MM.1S (cell line): ENCODE results near the gene STON2.

Experiments used
- DNase-seq: peaks from one replicate; pipeline ENCODE4 v3.0.0-alpha.2; 2015
- H2AFZ ChIP-seq: fragments of 300-600 bp; sonication (generic); 2 replicates; pipeline ENCODE4 v1.6.0; 2016; ENCODE audit warnings: antibody characterized with exemption, low read length
- H3F3A ChIP-seq: fragments of 300-600 bp; sonication (generic); 2 replicates; pipeline ENCODE4 v1.6.1; 2016; ENCODE audit warnings: mild to moderate bottlenecking, antibody characterized with exemption, low read length, moderate library complexity, mixed read lengths; ENCODE audit not compliant: insufficient read depth
- H3K27ac ChIP-seq: fragments of 300-600 bp; sonication (generic); 2 replicates; pipeline ENCODE4 v1.5.1; 2016; ENCODE audit warnings: mild to moderate bottlenecking, low read length
- H3K27me3 ChIP-seq: fragments of 300-600 bp; sonication (generic); replicated peaks from 2 replicates; pipeline ENCODE4 v1.6.0; 2016; ENCODE audit warnings: low read length; ENCODE audit not compliant: insufficient read depth
- H3K36me3 ChIP-seq: fragments of 300-600 bp; sonication (generic); replicated peaks from 2 replicates; pipeline ENCODE4 v1.6.1; 2016; ENCODE audit warnings: mild to moderate bottlenecking, low read length, mixed read lengths; ENCODE audit not compliant: insufficient read depth
- H3K4me1 ChIP-seq: fragments of 300-600 bp; sonication (generic); 2 replicates; pipeline ENCODE4 v1.6.1; 2016; ENCODE audit warnings: low read length, mixed read lengths
- H3K4me2 ChIP-seq: fragments of 300-600 bp; sonication (generic); 2 replicates; pipeline ENCODE4 v1.6.0; 2016; ENCODE audit warnings: low read depth, low read length
- H3K4me3 ChIP-seq: fragments of 300-600 bp; sonication (generic); 2 replicates; pipeline ENCODE4 v1.5.1; 2016; ENCODE audit warnings: low read length, mixed read lengths
- H3K79me2 ChIP-seq: fragments of 300-600 bp; sonication (generic); 2 replicates; pipeline ENCODE4 v1.6.1; 2016; ENCODE audit warnings: mixed run types, low read length, mixed read lengths
- H3K9ac ChIP-seq: fragments of 300-600 bp; sonication (generic); 2 replicates; pipeline ENCODE4 v1.6.1; 2016; ENCODE audit warnings: low read length, mixed read lengths
- H3K9me2 ChIP-seq: fragments of 300-600 bp; sonication (generic); replicated peaks from 2 replicates; pipeline ENCODE4 v1.6.1; 2016; ENCODE audit warnings: mild to moderate bottlenecking, low read length, mixed read lengths; ENCODE audit not compliant: insufficient read depth
- H3K9me3 ChIP-seq: fragments of 300-600 bp; sonication (generic); replicated peaks from 2 replicates; pipeline ENCODE4 v1.6.1; 2016; ENCODE audit warnings: mild to moderate bottlenecking, low read length, mixed read lengths; ENCODE audit not compliant: insufficient read depth
- H4K20me1 ChIP-seq: fragments of 300-600 bp; sonication (generic); 2 replicates; pipeline ENCODE4 v1.6.1; 2016; ENCODE audit warnings: mild to moderate bottlenecking, low read length, moderate library complexity, mixed read lengths; ENCODE audit not compliant: insufficient read depth
- EZH2 ChIP-seq: fragments of 300-600 bp; sonication (generic); optimal IDR thresholded peaks from 2 replicates; pipeline ENCODE3; 2017; ENCODE audit warnings: low read depth, mild to moderate bottlenecking, antibody characterized with exemption, low read length, mixed read lengths
- EZH2phosphoT487 ChIP-seq: fragments of 300-600 bp; sonication (generic); IDR thresholded peaks from 2 replicates; pipeline ENCODE4 v1.6.1; 2018; ENCODE audit warnings: antibody characterized with exemption, low read length
- TF ChIP-seq, protein P1 (sequence below): fragments of 300-600 bp; sonication (generic); IDR thresholded peaks from 2 replicates; pipeline ENCODE4 v1.5.1; 2016; ENCODE audit warnings: antibody characterized with exemption, low read length, mixed read lengths

The STON2 gene, protein sequence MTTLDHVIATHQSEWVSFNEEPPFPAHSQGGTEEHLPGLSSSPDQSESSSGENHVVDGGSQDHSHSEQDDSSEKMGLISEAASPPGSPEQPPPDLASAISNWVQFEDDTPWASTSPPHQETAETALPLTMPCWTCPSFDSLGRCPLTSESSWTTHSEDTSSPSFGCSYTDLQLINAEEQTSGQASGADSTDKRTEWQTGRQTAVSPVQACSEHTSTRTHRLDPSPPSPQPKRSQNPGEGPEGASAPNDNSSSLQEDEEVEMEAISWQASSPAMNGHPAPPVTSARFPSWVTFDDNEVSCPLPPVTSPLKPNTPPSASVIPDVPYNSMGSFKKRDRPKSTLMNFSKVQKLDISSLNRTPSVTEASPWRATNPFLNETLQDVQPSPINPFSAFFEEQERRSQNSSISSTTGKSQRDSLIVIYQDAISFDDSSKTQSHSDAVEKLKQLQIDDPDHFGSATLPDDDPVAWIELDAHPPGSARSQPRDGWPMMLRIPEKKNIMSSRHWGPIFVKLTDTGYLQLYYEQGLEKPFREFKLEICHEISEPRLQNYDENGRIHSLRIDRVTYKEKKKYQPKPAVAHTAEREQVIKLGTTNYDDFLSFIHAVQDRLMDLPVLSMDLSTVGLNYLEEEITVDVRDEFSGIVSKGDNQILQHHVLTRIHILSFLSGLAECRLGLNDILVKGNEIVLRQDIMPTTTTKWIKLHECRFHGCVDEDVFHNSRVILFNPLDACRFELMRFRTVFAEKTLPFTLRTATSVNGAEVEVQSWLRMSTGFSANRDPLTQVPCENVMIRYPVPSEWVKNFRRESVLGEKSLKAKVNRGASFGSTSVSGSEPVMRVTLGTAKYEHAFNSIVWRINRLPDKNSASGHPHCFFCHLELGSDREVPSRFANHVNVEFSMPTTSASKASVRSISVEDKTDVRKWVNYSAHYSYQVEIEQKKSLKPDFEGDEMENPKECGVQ

GRCh38 chr14:81400202-81400678 lies at the start of gene STON2:
Gene STON2 (minus strand): TSS chr14:81400324. CDS start chr14:81398382, 1,942 bp downstream.
- Histone ChIP-seq H3F3A (peaks cover 14% of the 10 kb centered on the region), H4K20me1 (no peaks in the 10 kb centered on the region), H2AFZ (no peak within 1 kb of the TSS), H3K4me3 (peak within 1 kb of the TSS; percentile 44; the same call in 1 of the 2 replicates), H3K79me2 (peaks cover 25% of the 10 kb centered on the region), H3K4me1 (peaks cover 35% of the 10 kb centered on the region), H3K27me3 (no peaks in the 10 kb centered on the region), H3K4me2 (peak within 1 kb of the TSS; percentile 56), H3K27ac (peak within 1 kb of the TSS; percentile 93; the same call in 1 of the 2 replicates), H3K36me3 (no peaks in the 10 kb centered on the region), H3K9ac (peak within 1 kb of the TSS; percentile 46), H3K9me3 (no peaks in the 10 kb centered on the region), H3K9me2 (no peaks in the 10 kb centered on the region)
- DNase-seq: peak; percentile 44
- TF ChIP-seq, protein P1, sequence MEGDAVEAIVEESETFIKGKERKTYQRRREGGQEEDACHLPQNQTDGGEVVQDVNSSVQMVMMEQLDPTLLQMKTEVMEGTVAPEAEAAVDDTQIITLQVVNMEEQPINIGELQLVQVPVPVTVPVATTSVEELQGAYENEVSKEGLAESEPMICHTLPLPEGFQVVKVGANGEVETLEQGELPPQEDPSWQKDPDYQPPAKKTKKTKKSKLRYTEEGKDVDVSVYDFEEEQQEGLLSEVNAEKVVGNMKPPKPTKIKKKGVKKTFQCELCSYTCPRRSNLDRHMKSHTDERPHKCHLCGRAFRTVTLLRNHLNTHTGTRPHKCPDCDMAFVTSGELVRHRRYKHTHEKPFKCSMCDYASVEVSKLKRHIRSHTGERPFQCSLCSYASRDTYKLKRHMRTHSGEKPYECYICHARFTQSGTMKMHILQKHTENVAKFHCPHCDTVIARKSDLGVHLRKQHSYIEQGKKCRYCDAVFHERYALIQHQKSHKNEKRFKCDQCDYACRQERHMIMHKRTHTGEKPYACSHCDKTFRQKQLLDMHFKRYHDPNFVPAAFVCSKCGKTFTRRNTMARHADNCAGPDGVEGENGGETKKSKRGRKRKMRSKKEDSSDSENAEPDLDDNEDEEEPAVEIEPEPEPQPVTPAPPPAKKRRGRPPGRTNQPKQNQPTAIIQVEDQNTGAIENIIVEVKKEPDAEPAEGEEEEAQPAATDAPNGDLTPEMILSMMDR: no peak
- TF ChIP-seq EZH2 (no peak), EZH2phosphoT487 (no peak)

DNA sequence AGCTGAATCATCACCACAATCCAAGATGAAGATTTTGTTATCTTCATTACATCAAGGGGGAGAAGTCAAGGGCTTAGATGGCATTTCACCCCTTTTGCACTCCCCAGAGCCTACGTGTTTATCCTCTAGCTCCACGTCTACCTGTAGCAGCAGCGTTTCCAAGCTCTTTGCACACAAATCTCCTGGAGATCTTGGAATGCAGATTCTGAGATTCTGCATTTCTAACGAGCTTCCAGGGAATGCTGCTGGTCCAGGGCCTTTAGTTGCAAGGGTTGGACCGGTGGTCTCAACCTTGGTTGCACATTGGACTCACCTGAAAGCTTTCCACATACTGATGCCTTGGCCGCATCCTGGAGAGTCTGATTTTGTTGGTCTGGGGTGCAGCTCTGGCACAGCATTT lies 49.5 kb upstream of the STON2 start:
- no peak for DNase-seq
- H3K27me3 ChIP-seq: no peaks in the 10 kb centered on the region
- H3K4me1 ChIP-seq: no peaks in the 10 kb centered on the region

DNA sequence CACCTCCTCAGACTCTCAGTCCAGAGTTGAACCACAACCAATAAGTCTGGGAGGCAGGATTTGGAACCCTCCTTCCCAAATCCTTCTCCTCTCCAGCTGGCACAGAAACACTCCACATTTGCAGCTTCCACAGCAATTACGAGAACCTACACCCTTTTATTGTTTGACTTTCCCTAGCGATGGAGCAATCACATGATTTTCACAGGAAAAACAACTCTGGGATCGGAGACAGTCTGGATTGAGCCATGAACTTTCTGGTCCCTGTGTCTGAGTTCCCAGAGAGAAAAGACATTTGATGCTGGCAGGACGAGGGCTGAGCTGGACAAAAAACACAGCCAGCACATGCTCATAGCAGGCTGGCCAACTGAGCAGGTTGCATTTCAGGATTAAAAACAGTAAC lies 49.0 kb upstream of the STON2 start:
- Histone ChIP-seq H3K4me1 (no peaks in the 10 kb centered on the region), H3K4me2 (no peak overlapping the region), H4K20me1 (no peaks in the 10 kb centered on the region), H3K79me2 (no peaks in the 10 kb centered on the region), H2AFZ (no peak overlapping the region), H3K9ac (no peak overlapping the region), H3F3A (no peaks in the 10 kb centered on the region), H3K36me3 (no peaks in the 10 kb centered on the region), H3K27me3 (no peaks in the 10 kb centered on the region), H3K27ac (no peak overlapping the region), H3K4me3 (no peak overlapping the region), H3K9me2 (no peaks in the 10 kb centered on the region), H3K9me3 (no peaks in the 10 kb centered on the region)
- no peak for TF ChIP-seq EZH2
- TF ChIP-seq, protein P1: no peak
- no peak for DNase-seq

More for the DNA sequence above, 49.5 kb upstream of the STON2 start:
- Histone ChIP-seq H3K9ac (no peak overlapping the region), H3K27ac (no peak overlapping the region), H3F3A (no peaks in the 10 kb centered on the region), H3K36me3 (no peaks in the 10 kb centered on the region), H3K9me2 (no peaks in the 10 kb centered on the region), H3K79me2 (no peaks in the 10 kb centered on the region), H4K20me1 (no peaks in the 10 kb centered on the region), H2AFZ (no peak overlapping the region), H3K4me3 (no peak overlapping the region), H3K4me2 (no peak overlapping the region), H3K9me3 (no peaks in the 10 kb centered on the region)
- TF ChIP-seq EZH2phosphoT487 (no peak), EZH2 (no peak)
- TF ChIP-seq, protein P1: no peak
